Limb (tissue), 2 donors: ENCODE measurements around the gene DOCK4.

Experiments
- DNase-seq, 2 donors: peaks; one replicate each; pipeline ENCODE4 v3.0.0-alpha.2; 2016; ENCODE audit errors: extremely low spot score in 2 of 2

The DOCK4 gene

GRCh38 chr7:111682588-111683340, 523.4 kb downstream of the DOCK4 start:
- DNase-seq = no peak

GRCh38 chr7:111681242-111681641, 525.0 kb downstream of the DOCK4 start:
- no peak for DNase-seq

- no peak for DNase-seq
Measured at GRCh38 chr7:111678986-111679385, 527.2 kb downstream of the DOCK4 start.

GRCh38 chr7:111678281-111678680, 527.9 kb downstream of the DOCK4 start:
- DNase-seq = no peak

- no peak for DNase-seq
Measured at GRCh38 chr7:111677848-111678247, 528.4 kb downstream of the DOCK4 start.

GRCh38 chr7:111676811-111677210, 529.4 kb downstream of the DOCK4 start:
- peak in 1 of 2 donors; percentile 29 for DNase-seq
